HT1080 (cell line): ENCODE data around the gene ANKRD23. TPM values are rescaled to one million over a fixed set of nuclear protein-coding genes. Genes with fewer than 3 reads are reported as not detected.

Experiments
- DNase-seq: peaks from one replicate; pipeline ENCODE4 v3.0.0-alpha.2; 2015; ENCODE audit warnings: low read depth
- total RNA-seq: library from RNA; depleted of rRNA; stranded (reverse); fragments of >200 nt; shearing (Covaris generic); gene quantifications from 2 replicates; pipeline ENCODE4 v1.2.3, GENCODE V29; 2014

ANKRD23 gene
- total RNA-seq, 1 experiment from 2014 or later, result 0.26 TPM

DNA sequence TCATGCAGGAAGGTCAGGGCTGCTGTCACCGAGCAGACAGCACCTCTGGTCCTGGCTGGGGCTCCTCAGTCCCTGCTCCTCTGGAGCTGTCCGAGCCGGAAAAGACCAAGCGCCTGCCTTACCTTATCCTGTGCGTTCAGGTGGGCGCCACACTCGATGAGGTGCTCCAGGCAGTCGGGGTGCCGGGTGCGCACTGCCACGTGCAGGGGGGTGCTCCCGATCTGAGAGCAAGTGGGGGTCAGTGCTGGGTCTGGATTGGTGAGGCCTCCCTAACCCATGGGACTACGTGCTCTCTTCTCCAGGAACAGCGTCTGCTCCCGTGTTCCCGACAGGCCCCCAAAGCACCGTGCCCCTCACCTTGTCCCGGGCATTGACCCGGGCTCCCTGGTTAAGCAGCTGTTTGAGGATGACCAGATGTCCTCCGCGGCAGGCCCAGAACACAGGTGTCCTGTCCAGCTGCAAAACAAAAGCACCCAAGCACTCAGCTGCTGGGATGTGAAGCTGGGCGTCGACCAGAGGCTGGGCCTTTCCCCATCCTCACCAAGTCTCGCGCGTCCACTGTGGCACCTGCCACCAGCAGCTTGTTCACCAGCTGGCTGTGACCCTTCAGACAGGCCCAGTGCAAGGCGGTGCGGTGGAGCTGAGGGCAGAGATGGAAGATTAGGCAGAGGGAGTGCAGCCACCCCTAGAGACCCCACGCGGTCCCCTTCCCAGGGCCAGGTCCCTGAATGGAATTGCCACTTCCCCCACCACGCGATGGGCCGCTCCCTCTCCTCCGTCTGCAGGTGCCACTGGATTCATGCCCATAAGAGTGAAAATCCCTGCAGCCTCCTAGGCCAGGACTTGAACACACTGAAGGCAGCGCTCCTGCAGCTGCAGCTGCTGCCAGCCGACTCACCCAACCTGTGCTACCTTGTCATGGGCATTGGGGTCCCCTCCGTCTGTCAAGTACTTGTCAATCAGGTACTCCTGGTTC, 3.7 kb downstream of the ANKRD23 start:
- DNase-seq, result no peak

DNA sequence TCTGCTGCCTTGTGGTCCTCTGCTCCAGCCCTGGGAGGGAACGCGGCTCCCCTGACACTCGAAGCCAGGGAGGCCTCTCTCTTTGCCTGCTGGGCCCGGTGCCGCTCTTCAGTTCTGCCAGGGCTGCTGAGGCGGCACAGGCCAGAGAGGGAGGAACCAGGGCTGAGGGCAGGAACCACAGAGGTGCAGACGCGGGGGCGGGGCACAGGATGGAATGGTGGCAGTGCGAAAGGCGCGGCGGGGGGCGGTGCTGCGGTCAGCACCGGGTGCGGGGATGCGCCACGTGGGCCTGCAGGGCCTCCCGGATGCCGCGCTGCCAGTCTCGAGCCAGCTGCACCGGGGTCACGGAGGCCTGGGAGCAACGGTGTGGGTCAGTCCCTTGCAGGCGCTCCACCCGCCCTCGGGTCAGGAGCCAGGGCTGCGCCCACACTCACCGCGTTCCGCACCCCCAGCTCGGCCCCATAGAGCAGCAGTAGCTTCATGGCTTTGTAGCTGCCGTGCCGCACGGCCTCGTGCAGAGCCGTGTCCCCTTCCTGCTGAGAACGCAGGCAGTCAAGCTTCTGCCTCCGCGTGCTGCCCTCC, 4.4 kb downstream of the ANKRD23 start:
- DNase-seq, result no peak

DNA sequence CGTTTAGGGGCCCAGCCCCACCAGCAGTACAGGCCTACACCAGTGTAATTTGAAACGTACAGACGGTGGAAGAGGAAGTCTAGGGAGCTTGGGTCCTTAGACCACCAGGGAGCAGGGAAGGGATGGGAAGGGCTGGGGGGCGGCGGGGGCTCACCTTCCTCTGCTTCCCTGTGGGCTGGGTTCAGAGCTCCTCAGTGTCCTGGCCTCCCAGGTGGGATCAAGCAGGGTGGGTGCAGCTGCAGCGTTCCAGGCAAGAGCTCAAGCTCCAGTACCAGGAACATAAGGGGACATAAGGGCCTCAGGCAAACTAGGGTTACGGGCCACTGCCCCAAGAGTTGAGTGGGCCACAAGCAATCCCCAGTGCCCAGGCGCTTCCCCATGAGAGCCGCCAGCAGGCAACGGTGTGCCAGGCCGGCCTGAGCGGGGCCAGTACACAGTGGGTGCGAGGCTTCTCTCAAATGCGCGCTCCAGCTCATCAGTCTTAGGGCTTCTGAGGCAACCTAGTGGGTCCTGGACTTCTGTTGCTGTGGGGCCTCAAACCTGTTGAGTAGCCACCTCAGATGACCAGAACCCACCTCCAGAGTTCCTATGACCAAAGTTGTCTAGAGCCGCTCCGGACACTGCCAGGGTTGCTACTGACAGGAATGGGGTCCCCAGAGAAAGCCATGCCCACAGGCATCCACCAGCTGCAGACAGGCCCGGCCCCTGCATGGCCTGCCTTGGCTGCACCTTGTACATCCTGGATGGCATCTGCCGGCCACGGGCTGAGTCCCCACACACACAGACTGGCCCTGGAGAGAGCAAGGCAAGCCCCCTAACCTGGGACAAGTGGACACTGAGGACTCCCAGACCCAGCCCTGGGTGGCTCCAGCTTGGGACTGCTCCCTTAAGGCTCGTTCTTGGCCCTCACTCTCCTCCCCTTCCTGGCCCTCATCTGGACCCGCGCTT, 5.2 kb downstream of the ANKRD23 start:
- no peak for DNase-seq

DNA sequence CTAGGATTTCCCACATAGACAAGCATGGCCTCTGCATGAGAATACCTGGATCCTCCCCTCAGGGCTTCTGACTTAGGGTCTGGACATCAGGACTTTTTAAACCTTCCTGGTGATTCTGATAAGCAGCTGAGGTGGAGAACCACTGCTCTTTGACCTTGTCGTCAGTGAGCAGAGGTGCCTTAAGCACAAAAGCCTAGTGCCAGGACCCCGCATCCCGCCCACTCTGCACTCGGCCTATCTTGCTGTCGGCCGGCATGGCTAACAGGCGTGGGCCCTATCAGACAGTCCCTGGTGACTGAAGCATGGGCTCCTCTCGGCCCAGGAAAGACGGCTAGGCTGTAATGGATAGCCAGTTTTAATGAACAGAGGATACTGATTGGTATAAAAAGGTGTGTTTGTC, 6.2 kb downstream of the ANKRD23 start:
- DNase-seq, result no peak

- no peak for DNase-seq
These were observed 8.0 kb downstream of the ANKRD23 start for GRCh38 chr2:96835830-96836229.

DNA sequence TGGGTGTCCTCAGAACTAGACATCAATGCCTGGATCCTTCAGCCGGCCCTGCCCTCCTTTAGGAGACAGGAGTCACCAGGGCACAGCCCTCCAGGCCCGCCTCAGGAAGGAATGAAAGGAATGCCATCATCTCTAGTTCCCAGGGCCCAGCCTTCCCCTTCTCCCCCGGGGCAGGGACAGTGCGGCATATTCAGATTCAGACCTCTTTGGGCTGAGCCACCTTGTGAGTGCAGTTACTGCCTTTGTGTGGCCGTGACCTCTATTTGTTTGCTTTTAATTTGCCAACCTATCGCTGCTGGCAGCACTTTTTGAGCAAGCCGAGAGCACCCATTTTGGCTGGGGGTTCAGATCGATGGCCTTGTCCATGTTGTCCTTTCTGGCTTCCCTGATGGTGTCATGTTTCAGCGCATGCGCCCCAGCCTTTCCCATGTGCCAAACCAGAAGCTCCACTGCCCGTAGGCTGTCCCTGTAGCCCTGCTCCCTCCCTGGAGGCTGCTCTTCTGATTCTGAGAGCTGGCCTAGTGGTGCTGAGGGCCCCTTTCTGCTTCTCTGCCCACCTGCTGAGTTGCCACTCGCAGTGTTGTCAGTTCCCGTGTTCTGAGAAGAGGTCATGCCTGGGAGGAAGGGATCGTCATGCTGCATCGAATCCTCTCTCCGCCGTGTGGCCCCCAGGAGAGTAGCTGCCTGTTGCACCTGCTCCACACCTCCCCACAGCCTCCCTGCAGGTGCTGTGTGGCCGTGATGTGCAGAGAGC, 10.9 kb downstream of the ANKRD23 start:
- DNase-seq, result no peak

- no peak for DNase-seq
These were observed 11.4 kb downstream of the ANKRD23 start for GRCh38 chr2:96832408-96832753.

- no peak for DNase-seq
These were observed 12.1 kb downstream of the ANKRD23 start for GRCh38 chr2:96831679-96832078.

- DNase-seq, result no peak
These were observed 13.7 kb downstream of the ANKRD23 start for GRCh38 chr2:96830044-96830562.

- DNase-seq, result no peak
These were observed 14.9 kb downstream of the ANKRD23 start for GRCh38 chr2:96828874-96829273.

- no peak for DNase-seq
These were observed 15.4 kb downstream of the ANKRD23 start for GRCh38 chr2:96828436-96828835.

DNA sequence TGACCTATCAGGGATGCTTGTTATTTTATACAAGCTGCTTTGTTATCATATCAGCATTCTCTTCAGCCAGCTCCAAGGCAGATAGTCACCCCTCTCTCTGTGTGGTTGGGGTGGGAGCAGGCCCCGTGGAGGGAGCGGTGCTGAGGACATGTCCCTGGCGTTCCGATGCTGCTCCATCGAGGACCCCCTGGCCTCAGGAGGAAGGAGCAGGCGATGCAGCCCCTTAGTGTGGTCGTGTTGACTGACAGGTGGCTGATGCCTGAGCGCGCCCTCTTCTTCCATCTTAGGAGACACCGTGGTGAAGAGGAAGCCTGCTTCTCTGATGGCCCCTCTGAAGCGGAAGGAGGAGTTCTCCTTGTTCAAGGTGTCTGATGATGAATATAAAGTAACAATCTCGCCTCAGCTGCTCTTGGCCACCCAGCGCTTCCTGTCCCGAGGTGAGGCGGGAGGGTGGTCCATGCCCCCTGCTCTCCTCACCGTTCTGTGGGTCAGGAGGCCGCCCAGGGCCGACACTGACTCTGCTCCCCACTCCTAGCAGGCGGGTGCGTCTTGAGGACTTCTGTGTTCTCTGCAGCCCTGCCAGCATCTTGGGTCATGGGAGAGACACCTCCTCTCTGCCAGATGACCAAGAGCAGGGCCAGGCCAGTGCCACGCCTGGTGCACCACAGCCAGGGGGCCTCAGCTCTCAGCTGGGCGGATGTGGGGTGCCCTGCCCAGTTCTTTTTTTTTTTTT, 17.1 kb downstream of the ANKRD23 start:
- no peak for DNase-seq

GRCh38 chr2:96825057-96825456, 18.8 kb downstream of the ANKRD23 start:
- DNase-seq, result no peak

DNA sequence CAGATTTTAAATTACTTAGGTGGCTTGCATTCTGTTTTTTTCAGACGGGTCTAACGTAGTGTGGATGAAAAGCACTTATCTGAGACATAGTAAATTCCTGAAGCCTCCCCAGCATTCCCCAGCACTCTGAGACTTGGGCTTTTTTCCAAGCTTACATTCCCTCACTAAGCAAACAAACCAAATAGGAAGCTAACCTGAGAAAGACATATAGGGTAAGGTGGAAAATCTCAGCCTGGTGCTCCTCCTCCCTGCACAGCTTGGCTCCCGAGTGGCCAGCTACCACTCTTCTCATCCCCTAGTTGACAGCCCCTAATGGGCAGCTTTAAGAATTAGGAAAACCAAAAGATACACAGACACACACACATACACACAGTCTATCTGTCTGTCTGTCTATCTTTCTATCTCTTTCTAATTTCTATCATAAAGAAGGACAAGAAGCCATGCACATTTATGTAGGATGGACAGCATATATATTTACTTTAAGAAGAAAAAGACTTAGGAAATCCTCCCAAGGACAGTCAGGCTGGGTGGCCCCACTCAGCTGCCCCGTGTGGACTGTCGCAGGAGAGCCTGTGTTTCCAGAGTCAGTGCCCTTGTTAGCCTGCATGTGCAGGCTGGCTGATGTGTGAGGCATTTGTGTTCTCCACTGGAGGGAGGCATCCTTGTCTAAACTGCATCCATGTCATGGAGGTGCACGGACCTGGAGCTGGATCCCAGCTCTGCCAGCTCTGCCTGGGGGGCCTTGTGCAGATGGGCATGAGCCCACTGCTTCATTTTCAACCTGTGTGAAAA, 19.5 kb downstream of the ANKRD23 start:
- no peak for DNase-seq

DNA sequence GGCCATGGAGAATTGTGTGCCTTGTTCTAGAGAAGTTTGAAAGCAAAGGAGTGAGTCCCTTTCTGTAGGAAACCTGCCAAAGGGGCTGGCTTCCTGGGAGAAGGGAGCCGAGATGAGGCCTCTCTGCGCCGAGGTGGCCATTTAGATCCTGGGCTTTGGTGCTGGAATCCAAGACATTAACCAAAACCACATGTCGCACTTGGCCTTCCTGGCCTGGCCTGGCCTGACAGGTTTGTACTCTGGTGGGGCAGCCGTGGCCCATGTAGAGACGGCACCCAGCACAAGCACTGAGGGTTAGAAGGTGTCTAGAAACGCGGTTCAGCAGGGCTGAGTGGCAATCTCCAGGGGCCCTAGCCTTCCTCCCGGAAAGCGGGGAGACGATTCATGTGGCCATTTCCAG, 20.6 kb downstream of the ANKRD23 start:
- DNase-seq, result no peak

- no peak for DNase-seq
These were observed 21.0 kb downstream of the ANKRD23 start for GRCh38 chr2:96822786-96823185.

GRCh38 chr2:96821113-96821675, 22.6 kb downstream of the ANKRD23 start:
- DNase-seq, result no peak

- DNase-seq, result no peak
These were observed 23.8 kb downstream of the ANKRD23 start for GRCh38 chr2:96819876-96820511.
